ENCODE results near the gene NEURL1B. TPM values are rescaled to one million over a fixed set of nuclear protein-coding genes. Genes with fewer than 3 reads are reported as not detected.
A peak's percentile ranks its signal among the peaks of the same experiment; 100 is the strongest.

Gene NEURL1B
- total and polyA plus RNA-seq, 4 donors = 1.9 to 65.8 (median 24.8) TPM

DNA sequence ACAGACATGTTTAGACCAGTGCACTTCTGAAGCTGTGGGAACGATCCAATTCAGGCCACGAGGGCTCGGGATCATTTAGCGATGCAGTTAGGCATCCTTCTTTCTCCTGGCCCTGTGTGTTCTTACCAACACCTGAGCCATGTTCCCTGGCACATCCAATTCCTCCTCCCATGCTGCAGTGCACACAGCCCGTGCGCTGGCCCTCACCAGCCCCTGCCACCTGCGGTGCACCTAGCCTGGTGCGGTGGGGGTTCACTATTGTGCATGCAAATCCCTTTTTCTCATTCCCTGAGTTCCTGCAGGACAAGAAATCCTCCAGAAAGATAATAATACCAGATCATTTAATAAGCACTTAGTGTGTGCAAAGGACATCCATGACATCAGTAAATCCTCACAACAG lies 53.5 kb downstream of the NEURL1B start:
- Histone ChIP-seq H3K36me3 (ENCODE audit: control insufficient read depth in 1 of 2, insufficient read depth in 2 of 2, low read length in 1 of 2) (no peaks in the 10 kb centered on the region), H3K27me3 (ENCODE audit: control insufficient read depth in 1 of 2, insufficient read depth in 2 of 2, low read length in 1 of 2) (no peaks in the 10 kb centered on the region), H3K27ac (ENCODE audit: low read depth in 1 of 2, low read length in 2 of 2) (peak overlapping the region in 1 of 2 donors; percentile 31), H3K9me3 (ENCODE audit: control insufficient read depth, low read length) (no peaks in the 10 kb centered on the region), H3K4me3 (ENCODE audit: low read length in 2 of 2) (no peak overlapping the region), H3K4me1 (ENCODE audit: control insufficient read depth in 1 of 2, insufficient read depth in 2 of 2, low read length in 2 of 2) (peaks cover 0 to 2% of the 10 kb centered on the region in 2 donors)
- intact Hi-C loops (cut with DNase I) = no loop called here
- ATAC-seq (ENCODE audit: low FRiP score) (no peak), DNase-seq (peak in 1 of 2 donors; percentile 54)
- 80 to 84% methylated on average over 8 of the region's 8 CpGs for WGBS, 2 donors

DNA sequence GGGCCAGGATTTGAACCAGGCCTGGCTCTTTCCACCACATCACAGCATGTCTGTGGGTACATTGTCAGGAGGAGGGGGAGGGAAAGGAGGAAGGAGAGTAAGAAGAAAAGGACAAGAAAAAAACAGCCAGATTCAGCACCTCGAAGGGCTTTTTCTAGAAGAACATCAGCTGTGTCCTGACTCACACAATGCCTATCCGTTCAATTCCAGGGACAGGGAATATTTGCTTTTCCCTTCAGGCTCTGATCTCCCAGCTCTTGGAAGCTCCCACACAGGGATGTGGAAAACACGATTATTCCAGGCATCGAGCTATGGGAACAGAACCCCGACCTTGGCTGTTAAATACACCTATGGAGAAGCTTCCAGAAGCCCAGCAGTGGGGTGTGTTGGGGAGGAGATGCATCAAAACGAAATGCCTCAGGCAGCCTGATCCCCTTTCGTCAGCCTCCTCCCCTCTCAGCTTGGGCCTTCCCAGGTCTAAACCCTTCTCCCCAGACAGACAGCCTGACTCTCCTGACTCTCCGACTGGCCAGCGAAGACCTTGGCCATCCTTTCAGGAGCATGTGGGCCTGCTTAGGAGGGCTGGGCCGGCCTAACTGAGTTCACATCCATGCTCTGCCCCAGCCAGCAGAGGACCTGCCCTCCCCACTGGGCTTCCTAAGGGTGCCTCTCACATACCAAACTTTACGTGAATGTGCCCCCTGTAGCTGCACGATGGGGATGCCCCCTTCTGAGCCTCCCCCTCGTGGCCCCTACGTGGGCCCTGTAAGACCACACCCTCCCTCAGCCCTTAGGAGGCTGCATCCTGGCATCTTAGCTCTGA lies 54.4 kb downstream of the NEURL1B start:
- Histone ChIP-seq H3K4me3 (ENCODE audit: low read length in 2 of 2) (no peak overlapping the region), H3K27ac (ENCODE audit: low read depth in 1 of 2, low read length in 2 of 2) (peak overlapping the region in 1 of 2 donors; percentile 34), H3K27me3 (ENCODE audit: control insufficient read depth in 1 of 2, insufficient read depth in 2 of 2, low read length in 1 of 2) (no peaks in the 10 kb centered on the region), H3K9me3 (ENCODE audit: control insufficient read depth, low read length) (no peaks in the 10 kb centered on the region), H3K4me1 (ENCODE audit: control insufficient read depth in 1 of 2, insufficient read depth in 2 of 2, low read length in 2 of 2) (no peaks in the 10 kb centered on the region), H3K36me3 (ENCODE audit: control insufficient read depth in 1 of 2, insufficient read depth in 2 of 2, low read length in 1 of 2) (no peaks in the 10 kb centered on the region)
- peak; percentile 16 for ATAC-seq (ENCODE audit: low FRiP score)
- WGBS, 2 donors = 9 to 13% methylated on average over 14 of the region's 14 CpGs
- peak in 1 of 2 donors; percentile 72 for DNase-seq
- intact Hi-C loops (cut with DNase I) = loop anchor here (2.0 kb wide), 1 partner anchor 29 kb away; no protein-coding TSS in a partner anchor

DNA sequence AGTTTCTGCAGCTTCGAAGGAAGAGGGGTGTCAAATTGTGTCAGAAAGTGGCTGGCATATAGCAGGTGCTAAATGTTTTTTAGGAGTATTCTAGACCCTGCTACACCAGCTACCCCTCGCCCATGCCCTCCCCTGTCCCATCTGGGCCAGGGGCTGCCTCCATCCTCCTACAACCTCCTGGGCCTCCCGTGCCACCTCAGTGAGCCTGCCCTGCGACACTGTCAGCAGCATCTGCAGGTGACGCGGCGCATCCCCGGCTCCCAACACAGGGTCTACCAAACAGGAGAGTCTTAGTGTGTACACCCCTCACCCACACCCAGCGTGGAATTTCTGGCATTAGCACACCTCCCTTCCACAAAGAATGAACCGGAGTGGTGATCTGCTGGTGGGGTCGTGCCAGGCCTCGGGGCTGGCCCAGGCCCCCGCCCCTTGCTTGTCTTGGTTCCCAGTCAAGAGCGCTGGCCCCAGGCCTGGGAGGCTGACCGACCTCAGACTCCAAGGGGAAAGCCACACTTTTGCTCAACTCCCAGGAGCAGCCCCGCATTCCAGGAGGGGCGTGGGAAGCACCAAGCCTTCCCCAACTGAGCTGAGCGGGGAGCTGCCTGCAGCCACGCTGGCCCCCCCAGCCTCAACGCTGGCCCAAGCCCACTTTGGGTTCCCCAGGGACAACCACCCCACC lies 55.2 kb downstream of the NEURL1B start:
- 11 to 16% methylated on average over 20 of the region's 20 CpGs for WGBS, 2 donors
- Histone ChIP-seq H3K4me3 (ENCODE audit: low read length in 2 of 2) (no peak overlapping the region), H3K36me3 (ENCODE audit: control insufficient read depth in 1 of 2, insufficient read depth in 2 of 2, low read length in 1 of 2) (no peaks in the 10 kb centered on the region), H3K27me3 (ENCODE audit: control insufficient read depth in 1 of 2, insufficient read depth in 2 of 2, low read length in 1 of 2) (no peaks in the 10 kb centered on the region), H3K9me3 (ENCODE audit: control insufficient read depth, low read length) (no peaks in the 10 kb centered on the region), H3K27ac (ENCODE audit: low read depth in 1 of 2, low read length in 2 of 2) (peak overlapping the region in 1 of 2 donors; percentile 48), H3K4me1 (ENCODE audit: control insufficient read depth in 1 of 2, insufficient read depth in 2 of 2, low read length in 2 of 2) (no peaks in the 10 kb centered on the region)
- ATAC-seq (ENCODE audit: low FRiP score) (peak; percentile 56), DNase-seq (peak; percentile 76 to 87)
- intact Hi-C loops (cut with DNase I) = loop anchor here (2.0 kb wide), 1 partner anchor 30 kb away; no protein-coding TSS in a partner anchor

DNA sequence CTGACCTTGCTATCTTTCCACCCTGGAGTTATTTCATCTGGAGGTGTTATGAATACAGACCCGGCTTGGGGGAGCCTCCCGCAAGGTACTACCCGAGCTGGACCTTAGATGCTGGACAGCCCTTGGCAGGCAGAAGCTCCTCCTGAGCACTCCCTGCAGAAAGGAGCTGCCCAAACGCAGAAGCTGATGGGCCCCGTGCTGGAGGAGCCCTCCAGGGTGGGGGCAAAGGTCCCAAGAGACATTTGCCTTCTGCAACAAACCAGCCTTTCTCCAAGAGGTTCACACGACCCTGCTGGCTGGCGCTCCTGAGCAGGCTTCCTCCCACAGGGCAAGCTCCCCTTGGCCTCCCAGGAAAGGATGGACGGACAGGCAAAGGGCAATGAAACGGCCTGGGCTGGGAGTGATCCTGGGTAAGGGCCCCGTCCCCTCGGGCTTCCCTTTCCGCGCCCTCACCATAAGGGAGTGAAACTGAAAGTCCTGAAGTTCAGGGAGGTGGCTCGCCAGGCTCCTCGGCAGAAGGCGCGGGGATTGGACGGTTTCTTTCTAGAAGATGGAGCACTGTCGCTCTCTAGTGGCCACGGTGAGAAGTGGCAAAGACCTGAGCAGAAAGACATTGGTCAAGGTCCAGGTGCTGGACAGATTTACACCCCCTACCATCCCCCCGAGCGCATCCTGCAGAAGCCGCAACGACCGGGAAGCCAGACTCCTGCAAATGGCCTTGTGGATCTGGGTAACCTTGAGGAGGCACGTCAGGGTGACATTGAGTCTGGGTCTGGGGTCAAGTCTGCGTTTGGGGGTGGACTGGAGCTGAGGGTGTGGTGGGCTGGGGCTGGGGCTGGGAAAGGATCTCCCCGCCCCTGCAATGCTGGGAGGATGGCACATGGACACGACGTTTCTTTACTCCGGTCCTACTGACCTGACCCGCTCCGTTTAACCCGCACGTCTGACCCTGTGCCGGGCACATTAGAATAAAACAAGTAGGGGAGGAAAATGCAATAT lies 56.4 kb downstream of the NEURL1B start:
- intact Hi-C loops (cut with DNase I) = loop anchor here (1.0 to 2.0 kb wide), 2 partner anchors 31 to 218 kb away; no protein-coding TSS in a partner anchor
- ATAC-seq (ENCODE audit: low FRiP score) (peak; percentile 93), DNase-seq (peak; percentile 94)
- 16% methylated on average over 36 of the region's 36 CpGs for WGBS, 2 donors
- Histone ChIP-seq H3K4me1 (ENCODE audit: control insufficient read depth in 1 of 2, insufficient read depth in 2 of 2, low read length in 2 of 2) (no peaks in the 10 kb centered on the region), H3K36me3 (ENCODE audit: control insufficient read depth in 1 of 2, insufficient read depth in 2 of 2, low read length in 1 of 2) (no peaks in the 10 kb centered on the region), H3K4me3 (ENCODE audit: low read length in 2 of 2) (peak overlapping the region in 1 of 2 donors; percentile 56), H3K27me3 (ENCODE audit: control insufficient read depth in 1 of 2, insufficient read depth in 2 of 2, low read length in 1 of 2) (no peaks in the 10 kb centered on the region), H3K9me3 (ENCODE audit: control insufficient read depth, low read length) (no peaks in the 10 kb centered on the region), H3K27ac (ENCODE audit: low read depth in 1 of 2, low read length in 2 of 2) (no peak overlapping the region)

DNA sequence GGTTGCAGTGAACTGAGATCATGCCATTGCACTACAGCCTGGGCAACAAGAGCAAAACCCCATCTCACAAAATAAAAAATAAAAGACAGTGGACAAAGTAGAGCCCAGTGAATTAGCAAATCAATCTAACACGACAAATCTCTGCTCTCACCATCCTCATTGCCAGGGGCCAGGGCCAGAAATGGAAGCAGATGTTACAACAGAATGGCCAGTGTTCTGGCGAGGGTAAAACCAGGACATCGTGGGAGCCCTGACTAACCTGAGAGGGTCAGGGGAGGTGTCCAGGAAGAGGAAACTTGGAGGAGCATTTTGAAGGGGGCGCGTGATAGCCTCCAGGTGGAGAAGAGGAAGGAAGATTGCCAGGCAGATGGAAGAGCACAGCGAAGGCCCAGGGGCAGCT lies 58.4 kb downstream of the NEURL1B start:
- DNase-seq (peak in 1 of 2 donors; percentile 20), ATAC-seq (ENCODE audit: low FRiP score) (no peak)
- Histone ChIP-seq H3K36me3 (ENCODE audit: control insufficient read depth in 1 of 2, insufficient read depth in 2 of 2, low read length in 1 of 2) (no peaks in the 10 kb centered on the region), H3K27ac (ENCODE audit: low read depth in 1 of 2, low read length in 2 of 2) (no peak overlapping the region), H3K4me3 (ENCODE audit: low read length in 2 of 2) (no peak overlapping the region), H3K4me1 (ENCODE audit: control insufficient read depth in 1 of 2, insufficient read depth in 2 of 2, low read length in 2 of 2) (no peaks in the 10 kb centered on the region), H3K9me3 (ENCODE audit: control insufficient read depth, low read length) (no peaks in the 10 kb centered on the region), H3K27me3 (ENCODE audit: control insufficient read depth in 1 of 2, insufficient read depth in 2 of 2, low read length in 1 of 2) (no peaks in the 10 kb centered on the region)
- intact Hi-C loops (cut with DNase I) = no loop called here
- WGBS, 2 donors = 82 to 89% methylated on average over 6 of the region's 6 CpGs

DNA sequence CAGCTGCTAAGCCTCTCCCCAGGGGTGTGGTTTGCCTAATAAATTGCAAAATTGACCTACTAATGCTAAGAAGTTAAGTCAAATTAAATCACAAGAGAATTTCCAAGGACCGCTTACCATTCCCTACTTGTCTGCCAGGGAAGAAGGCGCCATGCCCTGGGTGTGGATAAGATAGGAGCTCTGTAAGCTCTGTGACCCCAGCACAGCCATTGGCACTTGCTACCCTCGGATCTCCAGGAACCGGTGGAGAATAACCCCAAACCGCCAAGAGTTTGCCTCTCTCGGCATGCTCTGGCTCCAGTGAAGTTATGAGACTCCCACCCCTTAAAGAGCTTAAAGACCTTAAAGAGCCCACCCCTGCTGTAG lies 58.9 kb downstream of the NEURL1B start:
- WGBS, 2 donors = 51 to 67% methylated on average over 6 of the region's 6 CpGs
- H3K9me3 ChIP-seq (ENCODE audit: control insufficient read depth, low read length) = no peaks in the 10 kb centered on the region
- H3K36me3 ChIP-seq (ENCODE audit: control insufficient read depth in 1 of 2, insufficient read depth in 2 of 2, low read length in 1 of 2) = no peaks in the 10 kb centered on the region
- no peaks in the 10 kb centered on the region for H3K27me3 ChIP-seq (ENCODE audit: control insufficient read depth in 1 of 2, insufficient read depth in 2 of 2, low read length in 1 of 2)
- no peak overlapping the region for H3K4me3 ChIP-seq (ENCODE audit: low read length in 2 of 2)
- DNase-seq (no peak), ATAC-seq (ENCODE audit: low FRiP score) (no peak)
- no peaks in the 10 kb centered on the region for H3K4me1 ChIP-seq (ENCODE audit: control insufficient read depth in 1 of 2, insufficient read depth in 2 of 2, low read length in 2 of 2)
- H3K27ac ChIP-seq (ENCODE audit: low read depth in 1 of 2, low read length in 2 of 2) = no peak overlapping the region
- intact Hi-C loops (cut with DNase I) = loop anchor here in 1 of 2 donors (10.0 kb wide), 1 partner anchor 585 kb away; no protein-coding TSS in a partner anchor

DNA sequence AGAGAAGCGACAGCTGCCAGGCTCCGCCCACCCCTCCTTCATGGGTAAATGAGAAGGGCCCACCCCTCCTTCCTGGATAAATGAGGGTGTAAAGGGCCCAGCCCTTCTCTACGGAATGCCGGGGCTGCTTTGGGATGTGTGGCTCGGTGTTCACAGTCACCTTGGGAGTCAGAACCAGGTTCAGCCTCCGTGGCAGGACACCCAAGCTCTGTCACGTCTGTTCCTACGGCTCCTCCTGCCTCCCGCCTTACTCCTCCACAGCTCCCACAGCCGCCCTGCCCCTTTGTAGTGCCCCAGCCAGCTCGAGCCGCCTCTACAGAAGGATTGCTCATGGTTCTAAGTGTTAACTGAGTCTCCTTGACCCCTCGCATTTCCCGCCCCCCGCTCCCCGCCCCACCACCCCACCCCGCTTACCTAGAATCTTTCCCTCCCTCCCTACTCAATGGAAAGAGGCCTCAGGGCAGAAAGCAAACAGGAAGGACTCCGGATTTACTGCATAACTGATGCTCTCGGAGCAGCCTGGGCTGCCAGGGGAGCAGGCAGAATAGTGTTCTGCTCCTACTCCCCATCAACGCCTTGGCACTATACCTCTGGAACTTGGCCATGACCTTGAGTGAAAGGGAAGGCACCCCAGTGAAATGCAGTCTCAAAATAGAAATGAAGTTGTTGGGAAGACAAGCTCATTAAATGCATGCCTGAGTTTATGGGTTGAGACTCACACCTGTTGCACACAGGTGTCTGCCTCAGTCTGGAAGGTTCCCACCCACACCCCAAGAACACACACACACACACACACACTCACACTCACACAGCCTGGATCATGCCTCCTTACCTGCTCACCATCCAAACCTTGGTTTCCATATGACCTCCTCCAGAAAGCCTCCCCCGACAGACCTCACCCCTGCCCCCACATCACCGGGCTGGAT lies 59.6 kb downstream of the NEURL1B start:
- Histone ChIP-seq H3K27me3 (ENCODE audit: control insufficient read depth in 1 of 2, insufficient read depth in 2 of 2, low read length in 1 of 2) (no peaks in the 10 kb centered on the region), H3K4me1 (ENCODE audit: control insufficient read depth in 1 of 2, insufficient read depth in 2 of 2, low read length in 2 of 2) (no peaks in the 10 kb centered on the region), H3K4me3 (ENCODE audit: low read length in 2 of 2) (no peak overlapping the region), H3K27ac (ENCODE audit: low read depth in 1 of 2, low read length in 2 of 2) (no peak overlapping the region), H3K36me3 (ENCODE audit: control insufficient read depth in 1 of 2, insufficient read depth in 2 of 2, low read length in 1 of 2) (no peaks in the 10 kb centered on the region), H3K9me3 (ENCODE audit: control insufficient read depth, low read length) (no peaks in the 10 kb centered on the region)
- intact Hi-C loops (cut with DNase I) = loop anchor here in 1 of 2 donors (10.0 kb wide), 1 partner anchor 584 kb away; no protein-coding TSS in a partner anchor
- DNase-seq = peak in 1 of 2 donors; percentile 68
- ATAC-seq (ENCODE audit: low FRiP score) = no peak
- 47 to 54% methylated on average over 22 of the region's 22 CpGs for WGBS, 2 donors
